ENCODE data around the gene ALPI.
A peak's percentile ranks its signal among the peaks of the same experiment; 100 is the strongest.
"Not testable (repeated sequence)": the region's sequence is repeated elsewhere in the genome, so short reads cannot be mapped to it uniquely, and the experiment has no call there.

ALPI gene

GRCh38 chr2:232443047-232443446, 12.9 kb upstream of the ALPI start:
- DNase-seq (ENCODE audit: low spot score), result not testable (repeated sequence)

GRCh38 chr2:232443669-232444408, 12.1 kb upstream of the ALPI start:
- DNase-seq (ENCODE audit: low spot score), result not testable (repeated sequence)

GRCh38 chr2:232444409-232445148, 11.4 kb upstream of the ALPI start:
- peak; percentile 78 for DNase-seq (ENCODE audit: low spot score)

GRCh38 chr2:232445149-232445885, 10.6 kb upstream of the ALPI start:
- not testable (repeated sequence) for DNase-seq (ENCODE audit: low spot score)

GRCh38 chr2:232446266-232446777, 9.6 kb upstream of the ALPI start:
- not testable (repeated sequence) for DNase-seq (ENCODE audit: low spot score)

- DNase-seq (ENCODE audit: low spot score), result no peak
Observed at GRCh38 chr2:232447091-232447620, 8.8 kb upstream of the ALPI start.

- no peak for DNase-seq (ENCODE audit: low spot score)
Observed at GRCh38 chr2:232447638-232448303, 8.2 kb upstream of the ALPI start.

GRCh38 chr2:232448304-232448690, 7.7 kb upstream of the ALPI start:
- no peak for DNase-seq (ENCODE audit: low spot score)

- no peak for DNase-seq (ENCODE audit: low spot score)
Observed at GRCh38 chr2:232449964-232450363, 6.0 kb upstream of the ALPI start.

- not testable (repeated sequence) for DNase-seq (ENCODE audit: low spot score)
Observed at GRCh38 chr2:232451645-232452044, 4.3 kb upstream of the ALPI start.

GRCh38 chr2:232454630-232455029, 1.3 kb upstream of the ALPI start:
- DNase-seq (ENCODE audit: low spot score), result no peak

- DNase-seq (ENCODE audit: low spot score), result no peak
Observed at GRCh38 chr2:232456296-232457120, 555 bp downstream of the ALPI start.

- no peak for DNase-seq (ENCODE audit: low spot score)
Observed at GRCh38 chr2:232457121-232458011, 1.4 kb downstream of the ALPI start.

- DNase-seq (ENCODE audit: low spot score), result no peak
Observed at GRCh38 chr2:232458051-232458660, 2.2 kb downstream of the ALPI start.

GRCh38 chr2:232458661-232459418, 2.9 kb downstream of the ALPI start:
- no peak for DNase-seq (ENCODE audit: low spot score)

GRCh38 chr2:232459419-232460035, 3.6 kb downstream of the ALPI start:
- DNase-seq (ENCODE audit: low spot score), result no peak

- DNase-seq (ENCODE audit: low spot score), result no peak
Observed at GRCh38 chr2:232460171-232460570, 4.2 kb downstream of the ALPI start.

Measured in RKO (cell line).